Measurements from ENCODE around the gene ATP1A1.

ATP1A1 gene

GRCh38 chr1:116372651-116373430 lies at the start of gene ATP1A1:
Gene ATP1A1 (plus strand): TSS chr1:116373244. CDS start chr1:116373512, 268 bp downstream.
- DNase-seq = peak; percentile 48

DNA sequence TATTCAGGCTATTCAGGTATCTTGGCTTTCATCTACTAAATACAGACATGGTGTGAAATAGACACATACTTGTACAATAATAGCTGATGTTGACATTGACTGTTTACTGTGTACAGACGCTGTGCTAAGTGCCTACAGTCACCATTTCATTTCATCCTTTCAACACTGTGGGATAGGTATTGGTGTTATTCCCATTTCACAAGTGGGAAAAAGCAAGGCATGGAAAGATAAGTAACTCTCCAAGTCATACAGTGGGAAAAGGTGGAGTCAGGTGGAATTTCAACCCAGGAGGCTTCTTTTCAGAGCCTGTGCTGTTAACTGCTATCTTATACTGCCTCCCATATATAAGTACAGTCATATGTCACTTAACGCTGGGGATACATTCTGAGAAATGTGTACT lies 49.6 kb upstream of the ATP1A1 start:
- no peak for DNase-seq

- DNase-seq = no peak
These were observed 48.6 kb upstream of the ATP1A1 start for GRCh38 chr1:116324411-116324810.

DNA sequence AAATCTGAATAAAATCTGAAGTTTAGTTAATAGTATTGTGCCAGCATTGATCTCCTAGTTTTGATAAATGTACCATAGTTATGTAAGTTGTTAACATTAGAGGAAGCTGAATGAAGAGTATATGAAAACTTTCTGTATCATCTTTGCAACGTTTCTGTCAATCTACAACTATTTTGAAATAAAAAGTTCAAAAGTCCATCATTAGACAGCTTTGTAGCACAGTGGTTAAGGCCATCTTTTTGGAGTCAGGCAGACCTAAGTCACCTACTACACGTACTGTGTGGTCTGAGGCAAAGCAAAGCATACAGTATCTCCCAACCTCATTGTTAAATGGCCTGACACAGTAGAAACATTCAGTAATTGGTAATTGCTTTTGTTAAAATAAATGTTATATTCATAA lies 47.9 kb upstream of the ATP1A1 start:
- DNase-seq = no peak

- peak; percentile 30 for DNase-seq
These were observed 47.1 kb upstream of the ATP1A1 start for GRCh38 chr1:116325922-116326321.

- peak; percentile 47 for DNase-seq
These were observed 46.6 kb upstream of the ATP1A1 start for GRCh38 chr1:116326486-116326885.

- no peak for DNase-seq
These were observed 44.4 kb upstream of the ATP1A1 start for GRCh38 chr1:116328671-116329070.

DNA sequence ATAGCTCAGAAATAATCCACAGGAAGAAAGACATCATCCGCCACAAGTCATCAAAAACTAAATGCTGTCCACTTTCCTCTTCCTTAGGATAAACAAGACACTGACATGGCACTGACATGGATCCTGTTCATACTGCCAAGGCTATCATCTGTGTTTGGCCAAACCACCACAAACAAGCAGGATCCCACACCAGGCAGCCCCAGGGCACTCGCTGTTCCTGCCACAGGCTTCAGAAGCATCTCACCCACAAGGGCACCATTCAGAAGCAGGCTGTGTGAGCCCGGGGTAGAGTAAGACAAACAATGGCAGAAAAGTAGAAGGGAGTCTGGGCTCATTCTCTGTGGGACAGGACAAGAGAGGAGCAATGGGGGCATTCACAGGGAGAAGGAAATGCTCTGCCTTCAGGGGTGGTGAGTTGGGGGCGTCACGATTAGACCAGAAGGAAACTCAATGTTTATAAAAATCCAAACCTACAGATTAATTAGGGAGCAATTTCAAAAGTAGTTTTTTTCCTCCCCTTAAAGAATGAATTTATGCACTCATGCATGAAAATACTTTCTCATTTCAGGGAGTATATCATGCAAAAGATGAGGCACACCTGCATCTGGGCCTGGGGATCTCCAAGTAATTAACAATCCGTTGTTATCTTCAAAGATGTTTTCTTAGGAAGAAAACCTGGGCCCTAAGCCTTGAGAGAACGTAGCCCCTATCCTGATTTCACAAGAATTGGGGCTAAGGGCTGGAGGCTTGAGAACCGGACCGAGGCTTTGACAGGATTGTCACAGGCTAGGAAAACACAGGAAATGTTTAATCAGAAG lies 43.3 kb upstream of the ATP1A1 start:
- no peak for DNase-seq

- DNase-seq = peak; percentile 77
These were observed 42.7 kb upstream of the ATP1A1 start for GRCh38 chr1:116330342-116330652.

DNA sequence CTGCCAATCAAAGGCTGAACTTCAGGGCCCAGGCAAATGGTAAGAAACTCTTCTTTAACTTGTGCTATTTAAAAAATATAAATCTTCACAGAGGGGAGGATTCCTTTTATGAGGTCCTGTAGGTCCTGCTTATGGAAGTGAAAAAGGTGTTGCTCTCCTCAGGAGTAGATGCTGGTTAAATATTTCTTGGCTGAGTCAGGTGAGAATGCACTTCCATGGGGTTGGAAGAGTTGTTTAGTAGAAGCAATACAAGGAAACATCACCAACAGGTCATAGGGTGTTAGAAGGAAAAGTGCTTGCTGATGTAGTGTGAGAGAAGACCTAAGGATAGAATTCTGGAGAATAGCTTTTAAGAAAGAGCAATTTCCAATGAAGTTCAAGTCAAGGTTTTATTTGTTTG lies 42.2 kb upstream of the ATP1A1 start:
- no peak for DNase-seq

DNA sequence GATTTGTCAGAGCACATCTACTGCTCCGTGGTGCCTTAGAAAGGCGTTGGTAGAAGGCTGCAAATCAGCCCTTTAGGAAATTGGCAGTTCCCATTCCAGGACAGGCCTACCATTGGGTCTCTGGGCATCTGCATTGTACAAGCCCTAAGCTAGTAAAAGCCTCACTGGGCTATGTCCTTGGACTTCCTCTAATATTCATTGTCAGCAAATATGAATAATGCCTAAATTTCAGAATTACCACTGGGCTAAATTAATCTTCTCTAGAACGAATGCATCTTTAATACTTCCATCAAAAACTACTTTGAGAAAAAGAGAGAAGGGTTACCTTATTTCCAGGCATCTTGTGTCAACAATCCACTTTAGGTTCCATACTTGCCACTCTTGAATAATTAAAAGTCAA lies 41.5 kb upstream of the ATP1A1 start:
- DNase-seq = no peak

GRCh38 chr1:116332451-116332850 lies 40.6 kb upstream of the ATP1A1 start:
- DNase-seq = no peak

GRCh38 chr1:116333171-116334014 lies 39.7 kb upstream of the ATP1A1 start:
- DNase-seq = no peak

DNA sequence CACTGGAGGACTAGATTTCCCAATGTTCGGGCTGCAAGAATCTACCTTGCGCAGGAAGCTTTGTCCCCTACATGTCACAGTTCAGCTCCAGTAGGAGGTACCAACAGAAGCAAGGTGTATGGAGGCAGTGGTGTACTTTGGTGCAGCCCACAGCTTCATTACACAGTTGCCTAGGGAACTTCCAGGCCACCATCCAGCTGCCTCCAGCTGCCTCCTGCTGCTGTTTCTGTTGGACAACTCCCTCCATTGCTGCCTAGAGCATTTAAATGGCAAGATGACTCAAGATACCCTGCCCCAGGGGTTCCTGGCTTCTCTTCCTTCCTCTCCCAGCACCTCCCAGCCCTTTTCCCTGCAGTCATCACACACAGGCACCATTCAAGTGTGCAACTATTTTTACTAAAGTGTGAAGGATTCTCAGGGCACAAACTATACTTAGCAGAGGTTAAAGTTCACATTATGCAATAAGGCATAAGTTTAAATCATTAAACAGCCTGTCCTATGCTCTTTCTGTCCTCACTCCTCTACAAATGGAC lies 39.0 kb upstream of the ATP1A1 start:
- no peak for DNase-seq

DNA sequence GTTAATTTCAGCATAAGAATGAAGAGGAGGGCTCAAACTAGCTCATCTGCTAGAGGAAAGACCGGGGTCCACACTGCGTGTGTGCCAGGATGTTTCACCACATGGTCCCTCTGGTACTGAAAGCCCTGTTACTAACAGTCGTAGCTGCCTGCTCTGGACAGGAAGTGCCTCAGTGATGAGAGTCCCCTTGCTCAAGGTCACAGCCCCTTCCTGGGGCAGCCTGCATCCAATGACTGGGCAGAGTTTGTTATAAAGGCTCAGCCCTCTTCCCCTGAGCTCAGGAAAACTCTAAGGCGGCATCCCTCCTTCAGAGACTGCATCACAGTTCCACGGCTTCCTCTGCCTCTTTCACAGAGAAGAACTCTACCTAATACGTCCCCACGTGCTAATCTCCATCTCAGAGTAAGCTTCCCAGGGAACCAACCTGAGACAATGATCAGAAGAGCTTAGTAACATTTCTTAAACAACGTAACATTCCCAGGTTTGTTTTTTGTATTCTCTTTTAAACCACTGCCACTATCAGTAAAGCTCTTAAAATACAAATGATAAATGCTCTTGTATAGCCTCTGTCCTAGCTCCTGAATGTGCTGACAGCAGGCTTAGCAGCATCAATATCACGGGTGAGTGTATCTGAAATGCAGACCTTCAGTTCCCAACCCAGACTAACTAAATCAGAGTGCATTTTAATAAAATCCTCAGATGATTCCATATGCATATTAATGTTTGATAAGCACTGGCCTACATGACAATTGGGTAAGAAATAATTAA lies 38.0 kb upstream of the ATP1A1 start:
- no peak for DNase-seq

- no peak for DNase-seq
These were observed 37.0 kb upstream of the ATP1A1 start for GRCh38 chr1:116335850-116336624.

DNA sequence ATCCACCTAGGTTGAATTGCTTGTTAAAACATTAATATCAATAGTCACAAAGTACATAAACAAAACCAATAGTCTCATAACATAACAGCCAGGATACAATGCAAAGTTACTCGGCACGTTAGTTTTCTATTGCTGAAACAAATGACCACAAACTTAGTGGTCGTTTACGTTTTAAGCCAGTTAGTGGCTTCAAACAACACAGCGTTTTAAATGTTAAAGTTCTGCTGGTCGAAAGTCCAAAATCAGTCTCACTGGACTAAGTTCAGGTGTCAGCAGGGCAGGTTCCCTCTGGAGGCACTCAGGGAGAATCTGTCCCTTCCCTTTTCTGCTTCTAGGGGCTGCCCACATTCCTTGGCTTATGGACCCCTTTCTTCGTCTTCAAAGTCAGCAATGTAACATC lies 35.6 kb upstream of the ATP1A1 start:
- DNase-seq = no peak

- DNase-seq = no peak
These were observed 34.6 kb upstream of the ATP1A1 start for GRCh38 chr1:116338400-116338799.

DNA sequence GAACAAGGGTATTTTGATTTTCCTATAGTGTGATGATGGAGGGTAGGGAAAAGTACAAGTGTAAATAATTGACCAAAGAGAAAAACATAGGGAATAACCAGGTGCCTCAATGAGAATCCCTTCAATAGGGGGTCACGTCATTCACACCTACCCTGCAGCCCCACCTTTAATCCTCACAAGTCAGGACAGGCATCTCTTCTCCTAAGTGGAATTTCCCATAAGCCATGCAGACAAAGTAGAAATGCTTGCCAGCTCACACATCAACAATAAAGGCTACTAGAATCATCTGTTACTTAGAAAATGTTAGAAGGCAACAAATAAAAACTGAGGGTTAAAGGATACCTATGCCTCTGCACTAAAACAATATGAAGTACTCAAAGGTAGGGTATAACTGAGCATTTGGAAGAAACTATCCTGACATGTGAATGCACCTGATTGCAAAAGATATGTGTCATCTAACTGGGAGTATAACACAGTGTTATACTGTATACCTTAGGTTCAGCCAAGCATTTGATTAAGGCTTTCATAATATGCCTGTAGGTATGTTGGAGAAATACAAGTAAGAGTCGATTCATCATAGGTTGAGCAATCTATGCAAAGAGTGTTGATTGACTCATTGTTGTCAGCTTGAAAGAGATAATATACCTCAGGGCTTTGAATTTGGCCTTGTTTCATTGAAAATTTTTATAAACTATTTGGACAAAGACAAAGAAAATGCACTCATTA lies 32.4 kb upstream of the ATP1A1 start:
- DNase-seq = no peak

- no peak for DNase-seq
These were observed 30.0 kb upstream of the ATP1A1 start for GRCh38 chr1:116343019-116343418.

DNA sequence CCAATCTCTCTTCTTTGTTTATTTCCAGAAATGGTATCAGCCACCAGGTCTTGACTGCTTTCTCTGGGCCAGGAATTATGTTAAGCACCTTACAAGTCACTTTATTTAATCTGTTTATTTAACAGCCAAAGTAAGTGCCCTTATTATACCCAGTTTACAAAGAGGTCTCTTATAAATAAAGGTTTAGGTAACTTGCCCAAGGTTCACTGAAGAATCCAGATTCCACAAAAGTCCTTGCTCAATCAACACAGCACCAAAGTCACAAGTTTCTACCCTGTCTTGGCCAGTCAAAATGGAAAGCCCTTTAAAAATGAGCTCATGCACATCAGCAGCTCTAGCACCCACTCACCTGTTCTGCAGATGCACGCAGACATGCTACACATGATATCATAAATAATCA lies 28.0 kb upstream of the ATP1A1 start:
- DNase-seq = no peak
